ENCODE data around the gene WLS. TPM values are rescaled to one million over a fixed set of nuclear protein-coding genes. Genes with fewer than 3 reads are reported as not detected.

Gene WLS
- total RNA-seq, 2 donors from 2014 or later = 73.9 to 80.1 TPM

- Histone ChIP-seq H3K27me3 (replicated peaks; ENCODE audit: insufficient read depth) (no peaks in the 10 kb centered on the region), H3K9me3 (no peaks in the 10 kb centered on the region), H3K4me1 (ENCODE audit: control insufficient read depth in 1 of 2, low read depth in 2 of 2) (peaks cover 9 to 43% of the 10 kb centered on the region in 2 donors), H3K27ac (no peak overlapping the region), H3K36me3 (no peaks in the 10 kb centered on the region), H3K4me3 (peak overlapping the region; percentile 24)
- TF ChIP-seq CTCF (IDR thresholded peaks at IDR 0.05) = peak; percentile 84
- ATAC-seq (ENCODE audit: insufficient number of reproducible peaks, low FRiP score, low read depth) (no peak), DNase-seq (ENCODE audit: low spot score) (no peak)
Measured at GRCh38 chr1:68116643-68117235, 115.6 kb downstream of the WLS start.

- no peaks in the 10 kb centered on the region for H3K36me3 ChIP-seq
- H3K27me3 ChIP-seq (replicated peaks; ENCODE audit: insufficient read depth) = no peaks in the 10 kb centered on the region
- H3K27ac ChIP-seq = no peak overlapping the region
- peaks cover 9 to 40% of the 10 kb centered on the region in 2 donors for H3K4me1 ChIP-seq (ENCODE audit: control insufficient read depth in 1 of 2, low read depth in 2 of 2)
- no peak overlapping the region for H3K4me3 ChIP-seq
- no peak for DNase-seq (ENCODE audit: low spot score)
- no peaks in the 10 kb centered on the region for H3K9me3 ChIP-seq
- no peak for TF ChIP-seq CTCF (IDR thresholded peaks at IDR 0.05)
- no peak for ATAC-seq (ENCODE audit: insufficient number of reproducible peaks, low FRiP score, low read depth)
Measured at GRCh38 chr1:68115308-68115707, 117.0 kb downstream of the WLS start.

GRCh38 chr1:68113966-68114365, 118.4 kb downstream of the WLS start:
- no peak overlapping the region for H3K4me3 ChIP-seq
- no peaks in the 10 kb centered on the region for H3K9me3 ChIP-seq
- no peaks in the 10 kb centered on the region for H3K27me3 ChIP-seq (replicated peaks; ENCODE audit: insufficient read depth)
- no peak overlapping the region for H3K27ac ChIP-seq
- ATAC-seq (ENCODE audit: insufficient number of reproducible peaks, low FRiP score, low read depth) (no peak), DNase-seq (ENCODE audit: low spot score) (no peak)
- TF ChIP-seq CTCF (IDR thresholded peaks at IDR 0.05) = no peak
- H3K36me3 ChIP-seq = no peaks in the 10 kb centered on the region
- peaks cover 9 to 39% of the 10 kb centered on the region in 2 donors for H3K4me1 ChIP-seq (ENCODE audit: control insufficient read depth in 1 of 2, low read depth in 2 of 2)

GRCh38 chr1:68112835-68113243, 119.5 kb downstream of the WLS start:
- no peak for TF ChIP-seq CTCF (IDR thresholded peaks at IDR 0.05)
- Histone ChIP-seq H3K27me3 (replicated peaks; ENCODE audit: insufficient read depth) (no peaks in the 10 kb centered on the region), H3K4me3 (no peak overlapping the region), H3K4me1 (ENCODE audit: control insufficient read depth in 1 of 2, low read depth in 2 of 2) (peaks cover 9 to 39% of the 10 kb centered on the region in 2 donors), H3K9me3 (no peaks in the 10 kb centered on the region), H3K27ac (no peak overlapping the region), H3K36me3 (no peaks in the 10 kb centered on the region)
- DNase-seq (ENCODE audit: low spot score) (no peak), ATAC-seq (ENCODE audit: insufficient number of reproducible peaks, low FRiP score, low read depth) (no peak)

- no peak overlapping the region for H3K27ac ChIP-seq
- peak; percentile 61 for TF ChIP-seq CTCF (IDR thresholded peaks at IDR 0.05)
- H3K4me1 ChIP-seq (ENCODE audit: control insufficient read depth in 1 of 2, low read depth in 2 of 2) = peaks cover 5 to 32% of the 10 kb centered on the region in 2 donors
- H3K27me3 ChIP-seq (replicated peaks; ENCODE audit: insufficient read depth) = no peaks in the 10 kb centered on the region
- DNase-seq (ENCODE audit: low spot score) (no peak), ATAC-seq (ENCODE audit: insufficient number of reproducible peaks, low FRiP score, low read depth) (peak; percentile 82)
- H3K9me3 ChIP-seq = no peaks in the 10 kb centered on the region
- no peaks in the 10 kb centered on the region for H3K36me3 ChIP-seq
- no peak overlapping the region for H3K4me3 ChIP-seq
Measured at GRCh38 chr1:68111519-68112436, 120.5 kb downstream of the WLS start.
